K562 (cell line): Measurements from ENCODE around the gene ZNF85. TPM values are rescaled to one million over a fixed set of nuclear protein-coding genes. Genes with fewer than 3 reads are reported as not detected.

ENCODE experiments used
- ATAC-seq: fragments of 200-7000 bp; cut with Tn5 transposase; 3 replicates; pipeline ENCODE4 v1.9.1; 2020; ENCODE audit warnings: moderate library complexity
- BruUV-seq: library from RNA; stranded (reverse); fragments of 400-500 nt; replicated peaks from 2 replicates; lab custom pipeline; 2021; lab: Mats Ljungman, UMichigan
- CTCF ChIA-PET: fragments of 300-600 bp; formaldehyde crosslinking; extraction: SDS; loops from one replicate; lab custom pipeline; 2021; ENCODE audit warnings: low intra/inter-chr PET ratio; lab: Yijun Ruan, JAX
- POLR2A ChIA-PET: fragments of 300-600, 350-650 bp; sonication (Branson Sonifier 250); formaldehyde crosslinking; extraction: SDS; loops from one replicate; lab custom pipeline; 2021; ENCODE audit warnings: antibody characterized with exemption, inconsistent platforms; lab: Yijun Ruan, JAX
- DNase-seq, 4 experiments: peaks; one replicate each; pipeline versions ENCODE4 v3.0.0 to v3.0.0-alpha.2; 2011 to 2018; ENCODE audit warnings: low spot score in 3 of 4, mixed read lengths in 3 of 4; ENCODE audit errors: extremely low read depth in 1 of 4
- FAIRE-seq: peaks from 2 replicates; lab custom pipeline; 2011; peaks lifted over from hg19 to GRCh38; lab: Jason Lieb, UNC
- H2AFZ ChIP-seq: 2 replicates; pipeline ENCODE4 v1.6.0; 2011; ENCODE audit warnings: low read depth, low read length, control low read depth, inconsistent platforms
- H3K27ac ChIP-seq: fragments of 200-600 bp; 3 replicates; pipeline ENCODE4 v1.8.0; 2011; ENCODE audit warnings: low read depth, mild to moderate bottlenecking, control low read depth, inconsistent platforms, low read length, moderate library complexity, mixed read lengths; ENCODE audit errors: extremely low read depth
- H3K27me3 ChIP-seq, 2 experiments: fragments of 300-600 bp in 1 of 2; 2 replicates in 1 of 2; 3 replicates in 1 of 2; pipeline versions ENCODE4 v1.6.0 to v1.8.0; 2011; ENCODE audit warnings: inconsistent platforms in 2 of 2, low read length in 2 of 2, mild to moderate bottlenecking in 1 of 2, mixed read lengths in 1 of 2, moderate library complexity in 1 of 2; ENCODE audit not compliant: control insufficient read depth in 2 of 2, insufficient read depth in 2 of 2
- H3K36me3 ChIP-seq: fragments of 300-600 bp; 3 replicates; pipeline ENCODE4 v1.8.0; 2011; ENCODE audit warnings: mild to moderate bottlenecking, low read length, inconsistent platforms; ENCODE audit not compliant: control insufficient read depth, insufficient read depth
- H3K4me1 ChIP-seq, 2 experiments: fragments of 200-600 bp in 1 of 2; replicated peaks in 1 of 2; 2 replicates in 1 of 2; 3 replicates in 1 of 2; pipeline versions ENCODE4 v1.5.1 to v1.8.0; 2011; ENCODE audit warnings: inconsistent platforms in 2 of 2, low read length in 2 of 2, mild to moderate bottlenecking in 1 of 2, mixed read lengths in 1 of 2, moderate library complexity in 1 of 2; ENCODE audit not compliant: control insufficient read depth in 2 of 2, insufficient read depth in 2 of 2
- H3K4me2 ChIP-seq: 2 replicates; pipeline ENCODE4 v1.6.1; 2011; ENCODE audit warnings: low read length, control low read depth, inconsistent platforms, mixed read lengths; ENCODE audit not compliant: insufficient read depth
- H3K4me3 ChIP-seq: fragments of 200-600 bp; sonication (generic), shearing (Covaris generic); 2 replicates; pipeline ENCODE4 v1.5.1; 2016; ENCODE audit warnings: control low read depth, inconsistent platforms
- H3K79me2 ChIP-seq: fragments of 200-600 bp; 3 replicates; pipeline ENCODE4 v1.8.0; 2011; ENCODE audit warnings: low read length, inconsistent platforms; ENCODE audit not compliant: control insufficient read depth, insufficient read depth
- H3K9ac ChIP-seq, 2 experiments: 2 replicates each; pipeline versions ENCODE4 v1.6.0 to v1.6.1; 2011; ENCODE audit warnings: low read depth in 2 of 2, low read length in 2 of 2, control low read depth in 1 of 2, inconsistent platforms in 1 of 2, mild to moderate bottlenecking in 1 of 2, mixed read lengths in 1 of 2; ENCODE audit not compliant: insufficient read depth in 1 of 2
- H3K9me1 ChIP-seq: one replicate; pipeline ENCODE4 v1.6.0; 2011; ENCODE audit warnings: inconsistent platforms, mild to moderate bottlenecking, low read length, moderate library complexity; ENCODE audit not compliant: control insufficient read depth, insufficient read depth
- H3K9me3 ChIP-seq: replicated peaks from 2 replicates; pipeline ENCODE4 v1.5.1; 2011; ENCODE audit warnings: low read depth, low read length, inconsistent platforms; ENCODE audit not compliant: control insufficient read depth, insufficient read depth
- H4K20me1 ChIP-seq: replicated peaks from 2 replicates; pipeline ENCODE4 v1.6.1; 2011; ENCODE audit warnings: low read length, inconsistent platforms, mixed read lengths; ENCODE audit not compliant: control insufficient read depth, insufficient read depth
- BCOR ChIP-seq: fragments of 450-650 bp; IDR thresholded peaks from 2 replicates; pipeline ENCODE4 v1.6.1; 2016
- BMI1 ChIP-seq: fragments of 150-350 bp; IDR thresholded peaks from 2 replicates; pipeline ENCODE4 v1.6.1; 2014; ENCODE audit warnings: low read length
- DNMT1 ChIP-seq: fragments of 450-650 bp; IDR thresholded peaks from 2 replicates; pipeline ENCODE4 v1.6.1; 2016; ENCODE audit warnings: antibody characterized with exemption, mild to moderate bottlenecking
- EHMT2 ChIP-seq: fragments of 450-650 bp; IDR thresholded peaks from 2 replicates; pipeline ENCODE4 v1.6.1; 2018; ENCODE audit warnings: antibody characterized with exemption
- HDGF ChIP-seq: fragments of 450-650 bp; IDR thresholded peaks from 2 replicates; pipeline ENCODE4 v1.6.1; 2016
- HMG20A ChIP-seq: fragments of 450-650 bp; formaldehyde crosslinking; conservative IDR thresholded peaks from 2 replicates; pipeline ENCODE4 v1.4.0; 2020; ENCODE audit warnings: mild to moderate bottlenecking, mixed read lengths
- KLF10 ChIP-seq: fragments of 250-450 bp; sonication (Bioruptor Pico); IDR thresholded peaks from 2 replicates; pipeline ENCODE4 v1.6.1; 2021; ENCODE audit warnings: matching md5 sums
- MYBL2 ChIP-seq, 2 experiments: fragments of 450-650 bp in 1 of 2; sonication (generic) in 1 of 2; formaldehyde crosslinking in 1 of 2; IDR thresholded peaks; 2 replicates each; pipeline versions ENCODE4 v1.6.1 to v1.8.1; 2017 to 2022; ENCODE audit warnings: borderline replicate concordance in 1 of 2, inconsistent platforms in 1 of 2, low read depth in 1 of 2, mild to moderate bottlenecking in 1 of 2, missing genetic modification reagents in 1 of 2, moderate library complexity in 1 of 2
- TARDBP ChIP-seq: fragments of 450-650 bp; IDR thresholded peaks from 2 replicates; pipeline ENCODE4 v1.6.1; 2016
- ZNF134 ChIP-seq: fragments of 250-450 bp; sonication (Bioruptor Pico); conservative IDR thresholded peaks from 2 replicates; pipeline ENCODE4 v1.4.0; 2020
- ZNF668 ChIP-seq: fragments of 250-450 bp; sonication (Bioruptor Pico); IDR thresholded peaks from 2 replicates; pipeline ENCODE4 v1.8.0; 2022; ENCODE audit warnings: mild to moderate bottlenecking, inconsistent platforms
- WGBS: fragments of 100-300 bp; shearing (Covaris generic); methylation state at CpG from one replicate; pipeline ENCODE4 v1.1.6; 2016; ENCODE audit warnings: low coverage, mixed read lengths; ENCODE audit not compliant: insufficient coverage; ENCODE audit errors: missing lambda C conversion rate; 5-methylcytosine and 5-hydroxymethylcytosine counted together
- in situ Hi-C: fragments of 300-500 bp; cut with MboI; formaldehyde crosslinking; loops from 4 replicates; pipeline ENCODE4 v1.15.0; 2018; ENCODE audit warnings: inconsistent platforms, mixed read lengths
- intact Hi-C: fragments of 100-400 bp; cut with micrococcal nuclease; formaldehyde crosslinking; loops from 2 replicates; pipeline ENCODE4 v1.14.2; 2022
- polyA plus RNA-seq, 8 experiments: library from polyadenylated mRNA; depleted of rRNA in 4 of 8; stranded (reverse) in 5 of 8; unstranded in 3 of 8; fragments of >200 nt; fragmentation: Nextera tagmentation in 2 of 8; fragmentation: Illumina TruSeq in 1 of 8; extraction: Ambion mirVana in 2 of 8; extraction: Trizol in 1 of 8; gene quantifications; 2 replicates each; pipeline versions ENCODE4 v1.2.1 to v1.2.3, GENCODE V29; 2011 to 2014; ENCODE audit warnings: inconsistent platforms in 1 of 8, missing spikeins in 1 of 8
- total RNA-seq, 7 experiments: library from RNA; depleted of rRNA in 6 of 7; stranded (reverse); fragments of >200 nt in 6 of 7; fragmentation: Illumina TruSeq in 2 of 7; extraction: Trizol in 2 of 7; gene quantifications; 2 replicates each; pipeline versions ENCODE4 v1.2.1 to v1.2.3, GENCODE V29; 2011 to 2021; ENCODE audit warnings: low replicate concordance in 1 of 7
- TF ChIP-seq, protein P1 (sequence below): fragments of 450-650 bp; IDR thresholded peaks from 2 replicates; pipeline ENCODE4 v1.6.1; 2016; ENCODE audit warnings: mild to moderate bottlenecking, moderate library complexity
- TF ChIP-seq, protein P2 (sequence below): fragments of 450-650 bp; IDR thresholded peaks from 2 replicates; pipeline ENCODE4 v1.6.1; 2016; ENCODE audit warnings: antibody characterized with exemption

The ZNF85 gene
- total and polyA plus RNA-seq, 9 of the 15 experiments (the other 6 are each of a cell fraction or from before 2014, with no cell fraction given), result 0.41 to 1.7 (median 0.92) TPM

DNA sequence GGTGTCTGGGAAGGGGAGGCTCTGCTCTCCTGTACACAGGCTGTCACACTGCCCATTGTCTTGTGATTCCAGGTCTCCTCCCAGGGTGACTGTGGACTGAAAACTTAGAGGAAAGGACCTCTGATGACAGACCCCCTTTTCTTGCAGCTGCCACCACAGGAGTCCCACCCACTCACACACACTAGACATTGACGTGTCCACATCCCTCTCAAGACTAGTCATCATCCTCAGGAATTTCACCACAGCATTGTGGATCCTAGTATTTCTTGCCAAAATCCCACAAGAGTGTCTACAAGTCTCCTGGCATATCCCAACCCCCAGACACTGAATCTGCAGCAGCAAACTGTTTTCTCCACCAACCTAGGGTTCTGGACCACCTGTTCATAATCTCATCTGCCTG is 5.3 kb downstream of the ZNF85 start:
- H3K27me3 ChIP-seq, result no peaks in the 10 kb centered on the region
- H3K4me2 ChIP-seq, result no peak overlapping the region
- 0% methylated on average over 1 of the region's 1 CpG for WGBS
- DNase-seq, result no peak
- no peaks in the 10 kb centered on the region for H3K79me2 ChIP-seq
- no peak overlapping the region for H3K27ac ChIP-seq
- H3K9me3 ChIP-seq, result no peaks in the 10 kb centered on the region
- H2AFZ ChIP-seq, result no peak overlapping the region
- no peaks in the 10 kb centered on the region for H4K20me1 ChIP-seq
- in situ Hi-C loops, result no loop called here
- CTCF ChIA-PET, result no interaction called here
- BruUV-seq, result no TSS peak
- no peak overlapping the region for H3K4me3 ChIP-seq
- POLR2A ChIA-PET, result no interaction called here
- H3K36me3 ChIP-seq, result no peaks in the 10 kb centered on the region
- intact Hi-C loops, result no loop called here
- no peak for FAIRE-seq
- H3K9ac ChIP-seq, result no peak overlapping the region
- no peaks in the 10 kb centered on the region for H3K9me1 ChIP-seq
- no peaks in the 10 kb centered on the region for H3K4me1 ChIP-seq
- no peak for ATAC-seq
- TF ChIP-seq EHMT2, result no peak
- no peak for TF ChIP-seq MYBL2 (IDR thresholded peaks at IDR 0.05; ENCODE audit: low read depth)
- TF ChIP-seq MYBL2 (CRISPR knock-in tag; IDR thresholded peaks at IDR 0.05; ENCODE audit: borderline replicate concordance), result no peak
- TF ChIP-seq BMI1, result no peak
- TF ChIP-seq BCOR, result no peak
- TF ChIP-seq, protein P1, sequence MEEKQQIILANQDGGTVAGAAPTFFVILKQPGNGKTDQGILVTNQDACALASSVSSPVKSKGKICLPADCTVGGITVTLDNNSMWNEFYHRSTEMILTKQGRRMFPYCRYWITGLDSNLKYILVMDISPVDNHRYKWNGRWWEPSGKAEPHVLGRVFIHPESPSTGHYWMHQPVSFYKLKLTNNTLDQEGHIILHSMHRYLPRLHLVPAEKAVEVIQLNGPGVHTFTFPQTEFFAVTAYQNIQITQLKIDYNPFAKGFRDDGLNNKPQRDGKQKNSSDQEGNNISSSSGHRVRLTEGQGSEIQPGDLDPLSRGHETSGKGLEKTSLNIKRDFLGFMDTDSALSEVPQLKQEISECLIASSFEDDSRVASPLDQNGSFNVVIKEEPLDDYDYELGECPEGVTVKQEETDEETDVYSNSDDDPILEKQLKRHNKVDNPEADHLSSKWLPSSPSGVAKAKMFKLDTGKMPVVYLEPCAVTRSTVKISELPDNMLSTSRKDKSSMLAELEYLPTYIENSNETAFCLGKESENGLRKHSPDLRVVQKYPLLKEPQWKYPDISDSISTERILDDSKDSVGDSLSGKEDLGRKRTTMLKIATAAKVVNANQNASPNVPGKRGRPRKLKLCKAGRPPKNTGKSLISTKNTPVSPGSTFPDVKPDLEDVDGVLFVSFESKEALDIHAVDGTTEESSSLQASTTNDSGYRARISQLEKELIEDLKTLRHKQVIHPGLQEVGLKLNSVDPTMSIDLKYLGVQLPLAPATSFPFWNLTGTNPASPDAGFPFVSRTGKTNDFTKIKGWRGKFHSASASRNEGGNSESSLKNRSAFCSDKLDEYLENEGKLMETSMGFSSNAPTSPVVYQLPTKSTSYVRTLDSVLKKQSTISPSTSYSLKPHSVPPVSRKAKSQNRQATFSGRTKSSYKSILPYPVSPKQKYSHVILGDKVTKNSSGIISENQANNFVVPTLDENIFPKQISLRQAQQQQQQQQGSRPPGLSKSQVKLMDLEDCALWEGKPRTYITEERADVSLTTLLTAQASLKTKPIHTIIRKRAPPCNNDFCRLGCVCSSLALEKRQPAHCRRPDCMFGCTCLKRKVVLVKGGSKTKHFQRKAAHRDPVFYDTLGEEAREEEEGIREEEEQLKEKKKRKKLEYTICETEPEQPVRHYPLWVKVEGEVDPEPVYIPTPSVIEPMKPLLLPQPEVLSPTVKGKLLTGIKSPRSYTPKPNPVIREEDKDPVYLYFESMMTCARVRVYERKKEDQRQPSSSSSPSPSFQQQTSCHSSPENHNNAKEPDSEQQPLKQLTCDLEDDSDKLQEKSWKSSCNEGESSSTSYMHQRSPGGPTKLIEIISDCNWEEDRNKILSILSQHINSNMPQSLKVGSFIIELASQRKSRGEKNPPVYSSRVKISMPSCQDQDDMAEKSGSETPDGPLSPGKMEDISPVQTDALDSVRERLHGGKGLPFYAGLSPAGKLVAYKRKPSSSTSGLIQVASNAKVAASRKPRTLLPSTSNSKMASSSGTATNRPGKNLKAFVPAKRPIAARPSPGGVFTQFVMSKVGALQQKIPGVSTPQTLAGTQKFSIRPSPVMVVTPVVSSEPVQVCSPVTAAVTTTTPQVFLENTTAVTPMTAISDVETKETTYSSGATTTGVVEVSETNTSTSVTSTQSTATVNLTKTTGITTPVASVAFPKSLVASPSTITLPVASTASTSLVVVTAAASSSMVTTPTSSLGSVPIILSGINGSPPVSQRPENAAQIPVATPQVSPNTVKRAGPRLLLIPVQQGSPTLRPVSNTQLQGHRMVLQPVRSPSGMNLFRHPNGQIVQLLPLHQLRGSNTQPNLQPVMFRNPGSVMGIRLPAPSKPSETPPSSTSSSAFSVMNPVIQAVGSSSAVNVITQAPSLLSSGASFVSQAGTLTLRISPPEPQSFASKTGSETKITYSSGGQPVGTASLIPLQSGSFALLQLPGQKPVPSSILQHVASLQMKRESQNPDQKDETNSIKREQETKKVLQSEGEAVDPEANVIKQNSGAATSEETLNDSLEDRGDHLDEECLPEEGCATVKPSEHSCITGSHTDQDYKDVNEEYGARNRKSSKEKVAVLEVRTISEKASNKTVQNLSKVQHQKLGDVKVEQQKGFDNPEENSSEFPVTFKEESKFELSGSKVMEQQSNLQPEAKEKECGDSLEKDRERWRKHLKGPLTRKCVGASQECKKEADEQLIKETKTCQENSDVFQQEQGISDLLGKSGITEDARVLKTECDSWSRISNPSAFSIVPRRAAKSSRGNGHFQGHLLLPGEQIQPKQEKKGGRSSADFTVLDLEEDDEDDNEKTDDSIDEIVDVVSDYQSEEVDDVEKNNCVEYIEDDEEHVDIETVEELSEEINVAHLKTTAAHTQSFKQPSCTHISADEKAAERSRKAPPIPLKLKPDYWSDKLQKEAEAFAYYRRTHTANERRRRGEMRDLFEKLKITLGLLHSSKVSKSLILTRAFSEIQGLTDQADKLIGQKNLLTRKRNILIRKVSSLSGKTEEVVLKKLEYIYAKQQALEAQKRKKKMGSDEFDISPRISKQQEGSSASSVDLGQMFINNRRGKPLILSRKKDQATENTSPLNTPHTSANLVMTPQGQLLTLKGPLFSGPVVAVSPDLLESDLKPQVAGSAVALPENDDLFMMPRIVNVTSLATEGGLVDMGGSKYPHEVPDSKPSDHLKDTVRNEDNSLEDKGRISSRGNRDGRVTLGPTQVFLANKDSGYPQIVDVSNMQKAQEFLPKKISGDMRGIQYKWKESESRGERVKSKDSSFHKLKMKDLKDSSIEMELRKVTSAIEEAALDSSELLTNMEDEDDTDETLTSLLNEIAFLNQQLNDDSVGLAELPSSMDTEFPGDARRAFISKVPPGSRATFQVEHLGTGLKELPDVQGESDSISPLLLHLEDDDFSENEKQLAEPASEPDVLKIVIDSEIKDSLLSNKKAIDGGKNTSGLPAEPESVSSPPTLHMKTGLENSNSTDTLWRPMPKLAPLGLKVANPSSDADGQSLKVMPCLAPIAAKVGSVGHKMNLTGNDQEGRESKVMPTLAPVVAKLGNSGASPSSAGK, result no peak
- TF ChIP-seq ZNF668, result no peak
- no peak for TF ChIP-seq ZNF134 (CRISPR knock-in tag)
- no peak for TF ChIP-seq TARDBP
- TF ChIP-seq HDGF, result no peak
- TF ChIP-seq, protein P2, sequence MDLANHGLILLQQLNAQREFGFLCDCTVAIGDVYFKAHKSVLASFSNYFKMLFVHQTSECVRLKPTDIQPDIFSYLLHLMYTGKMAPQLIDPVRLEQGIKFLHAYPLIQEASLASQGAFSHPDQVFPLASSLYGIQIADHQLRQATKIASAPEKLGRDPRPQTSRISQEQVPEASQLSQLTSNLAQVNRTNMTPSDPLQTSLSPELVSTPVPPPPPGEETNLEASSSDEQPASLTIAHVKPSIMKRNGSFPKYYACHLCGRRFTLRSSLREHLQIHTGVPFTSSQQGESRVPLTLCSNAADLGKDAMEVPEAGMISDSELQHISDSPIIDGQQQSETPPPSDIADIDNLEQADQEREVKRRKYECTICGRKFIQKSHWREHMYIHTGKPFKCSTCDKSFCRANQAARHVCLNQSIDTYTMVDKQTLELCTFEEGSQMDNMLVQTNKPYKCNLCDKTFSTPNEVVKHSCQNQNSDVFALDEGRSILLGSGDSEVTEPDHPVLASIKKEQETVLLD, result no peak
- TF ChIP-seq DNMT1, result no peak
- TF ChIP-seq KLF10 (CRISPR knock-in tag), result no peak
- TF ChIP-seq HMG20A, result no peak
